ENCODE measurements around the gene RSF1.

The RSF1 gene

DNA sequence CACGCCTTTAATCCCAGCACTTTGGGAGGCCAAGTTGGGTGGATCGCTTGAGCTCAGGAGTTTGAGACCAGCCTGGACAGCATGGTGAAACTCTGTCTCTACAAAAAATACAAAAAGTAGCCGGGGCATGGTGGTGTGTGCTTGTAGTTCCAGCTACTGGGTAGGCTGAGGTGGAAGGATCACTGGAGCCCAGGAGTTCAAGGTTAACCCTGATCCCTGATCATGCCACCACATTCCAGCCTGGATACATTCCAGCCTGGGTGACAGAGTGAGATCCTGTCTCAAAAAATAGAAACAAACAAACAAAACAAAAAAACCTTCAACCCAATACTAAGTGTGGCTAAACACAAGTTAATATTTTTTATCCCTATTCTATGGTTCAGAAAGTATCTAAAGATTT lies 116.5 kb downstream of the RSF1 start:
- H3K9me3 ChIP-seq (ENCODE audit: control insufficient read depth in 1 of 2, low read length in 2 of 2): no peaks in the 10 kb centered on the region
- H3K4me3 ChIP-seq (ENCODE audit: low read depth in 1 of 2, low read length in 2 of 2): no peak overlapping the region
- no peaks in the 10 kb centered on the region for H3K36me3 ChIP-seq (ENCODE audit: control insufficient read depth in 1 of 2, insufficient read depth in 2 of 2, low read length in 2 of 2)
- no peaks in the 10 kb centered on the region for H3K27me3 ChIP-seq (ENCODE audit: control insufficient read depth in 1 of 2, insufficient read depth in 2 of 2, low read length in 2 of 2)
- no peak overlapping the region for H3K27ac ChIP-seq (ENCODE audit: low read depth, low read length)
- no peak overlapping the region for H3K9ac ChIP-seq (ENCODE audit: low read depth in 1 of 2, low read length in 2 of 2)
- no peaks in the 10 kb centered on the region for H3K4me1 ChIP-seq (ENCODE audit: control insufficient read depth in 1 of 2, insufficient read depth in 2 of 2, low read length in 2 of 2)

DNA sequence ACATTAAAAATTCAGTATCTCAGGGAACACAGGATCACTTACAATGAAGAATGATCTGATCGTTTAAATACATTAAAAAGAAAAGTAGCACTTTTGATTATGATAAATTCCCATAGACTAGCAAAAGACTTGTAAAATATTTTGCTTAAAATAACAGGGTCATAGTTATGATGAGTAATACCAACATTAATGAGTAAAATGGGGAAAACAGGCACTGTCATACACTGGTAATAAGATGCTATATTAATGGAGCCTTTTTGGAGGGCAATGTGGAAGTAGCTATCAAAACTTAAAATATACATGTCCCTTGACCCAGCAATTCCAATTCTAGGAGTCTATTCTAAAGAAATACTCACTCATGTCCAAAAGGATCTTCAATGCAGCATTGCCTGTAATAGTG lies 121.1 kb downstream of the RSF1 start:
- H3K27ac ChIP-seq (ENCODE audit: low read depth, low read length): no peak overlapping the region
- no peak overlapping the region for H3K4me3 ChIP-seq (ENCODE audit: low read depth in 1 of 2, low read length in 2 of 2)
- H3K36me3 ChIP-seq (ENCODE audit: control insufficient read depth in 1 of 2, insufficient read depth in 2 of 2, low read length in 2 of 2): peaks cover 8 to 13% of the 10 kb centered on the region in 2 donors
- H3K4me1 ChIP-seq (ENCODE audit: control insufficient read depth in 1 of 2, insufficient read depth in 2 of 2, low read length in 2 of 2): no peaks in the 10 kb centered on the region
- no peaks in the 10 kb centered on the region for H3K27me3 ChIP-seq (ENCODE audit: control insufficient read depth in 1 of 2, insufficient read depth in 2 of 2, low read length in 2 of 2)
- H3K9ac ChIP-seq (ENCODE audit: low read depth in 1 of 2, low read length in 2 of 2): no peak overlapping the region
- H3K9me3 ChIP-seq (ENCODE audit: control insufficient read depth in 1 of 2, low read length in 2 of 2): no peaks in the 10 kb centered on the region

DNA sequence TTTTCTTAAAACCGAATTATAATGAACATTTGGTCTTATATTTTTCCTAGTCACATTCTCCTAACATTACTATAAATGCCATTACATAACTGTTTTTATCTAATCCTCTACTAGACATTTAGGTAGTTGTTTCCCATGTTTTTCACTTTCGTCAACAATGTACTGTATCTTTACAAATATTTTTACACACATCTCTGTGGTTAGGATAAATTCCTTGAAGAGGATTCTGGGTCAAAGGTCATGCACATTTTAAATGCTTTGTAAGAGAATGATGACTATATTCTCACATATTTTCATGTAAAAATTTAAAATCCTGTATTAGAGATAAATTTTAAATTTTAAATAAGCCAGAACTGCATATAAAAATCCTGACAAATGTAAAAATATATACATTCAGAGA lies 121.6 kb downstream of the RSF1 start:
- H3K9ac ChIP-seq (ENCODE audit: low read depth in 1 of 2, low read length in 2 of 2): no peak overlapping the region
- H3K36me3 ChIP-seq (ENCODE audit: control insufficient read depth in 1 of 2, insufficient read depth in 2 of 2, low read length in 2 of 2): peaks cover 8 to 13% of the 10 kb centered on the region in 2 donors
- H3K9me3 ChIP-seq (ENCODE audit: control insufficient read depth in 1 of 2, low read length in 2 of 2): no peaks in the 10 kb centered on the region
- H3K27ac ChIP-seq (ENCODE audit: low read depth, low read length): no peak overlapping the region
- no peaks in the 10 kb centered on the region for H3K27me3 ChIP-seq (ENCODE audit: control insufficient read depth in 1 of 2, insufficient read depth in 2 of 2, low read length in 2 of 2)
- no peaks in the 10 kb centered on the region for H3K4me1 ChIP-seq (ENCODE audit: control insufficient read depth in 1 of 2, insufficient read depth in 2 of 2, low read length in 2 of 2)
- H3K4me3 ChIP-seq (ENCODE audit: low read depth in 1 of 2, low read length in 2 of 2): no peak overlapping the region

DNA sequence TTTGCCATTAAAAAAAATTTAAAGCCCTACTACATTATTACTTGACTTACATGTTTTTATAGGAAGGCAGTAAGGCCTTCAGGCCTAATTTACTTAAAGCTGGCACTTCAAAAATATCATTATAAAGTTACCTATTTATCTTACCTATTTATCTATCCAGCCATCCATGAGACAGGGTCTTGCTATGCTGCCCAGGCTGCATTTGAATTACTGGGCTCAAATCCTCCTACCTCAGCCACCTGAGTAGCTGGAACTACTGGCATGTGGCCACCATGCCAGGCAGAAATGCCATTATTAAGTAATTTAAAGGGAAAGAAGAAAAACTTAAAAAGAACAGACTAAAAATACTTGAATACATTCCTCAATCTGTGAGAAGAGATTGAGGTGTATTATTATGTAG lies 122.7 kb downstream of the RSF1 start:
- H3K4me1 ChIP-seq (ENCODE audit: control insufficient read depth in 1 of 2, insufficient read depth in 2 of 2, low read length in 2 of 2): no peaks in the 10 kb centered on the region
- peaks cover 8 to 13% of the 10 kb centered on the region in 2 donors for H3K36me3 ChIP-seq (ENCODE audit: control insufficient read depth in 1 of 2, insufficient read depth in 2 of 2, low read length in 2 of 2)
- no peaks in the 10 kb centered on the region for H3K27me3 ChIP-seq (ENCODE audit: control insufficient read depth in 1 of 2, insufficient read depth in 2 of 2, low read length in 2 of 2)
- H3K9me3 ChIP-seq (ENCODE audit: control insufficient read depth in 1 of 2, low read length in 2 of 2): no peaks in the 10 kb centered on the region
- no peak overlapping the region for H3K4me3 ChIP-seq (ENCODE audit: low read depth in 1 of 2, low read length in 2 of 2)
- H3K9ac ChIP-seq (ENCODE audit: low read depth in 1 of 2, low read length in 2 of 2): no peak overlapping the region
- H3K27ac ChIP-seq (ENCODE audit: low read depth, low read length): no peak overlapping the region

DNA sequence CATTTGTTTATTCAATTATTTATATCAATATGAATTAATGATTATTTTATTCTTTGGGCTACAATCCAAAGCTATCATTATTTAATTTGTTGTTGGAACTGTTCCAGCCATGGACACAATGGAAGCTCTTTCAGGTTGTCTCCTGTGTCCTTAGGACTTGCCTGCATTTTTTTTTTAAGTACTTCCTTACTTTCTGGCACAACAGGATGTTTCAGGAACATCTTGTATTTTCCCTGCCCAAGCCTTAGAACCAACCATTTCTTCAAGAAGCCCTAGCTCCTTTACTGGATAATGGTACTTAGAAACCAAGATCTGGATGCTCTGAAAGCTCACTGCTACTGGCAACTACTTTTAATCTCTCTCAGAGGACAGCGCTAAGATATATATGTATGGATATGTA lies 125.1 kb downstream of the RSF1 start:
- Histone ChIP-seq H3K27ac (ENCODE audit: low read depth, low read length) (no peak overlapping the region), H3K4me1 (ENCODE audit: control insufficient read depth in 1 of 2, insufficient read depth in 2 of 2, low read length in 2 of 2) (no peaks in the 10 kb centered on the region), H3K36me3 (ENCODE audit: control insufficient read depth in 1 of 2, insufficient read depth in 2 of 2, low read length in 2 of 2) (peaks cover 15 to 25% of the 10 kb centered on the region in 2 donors), H3K27me3 (ENCODE audit: control insufficient read depth in 1 of 2, insufficient read depth in 2 of 2, low read length in 2 of 2) (no peaks in the 10 kb centered on the region), H3K9me3 (ENCODE audit: control insufficient read depth in 1 of 2, low read length in 2 of 2) (no peaks in the 10 kb centered on the region), H3K9ac (ENCODE audit: low read depth in 1 of 2, low read length in 2 of 2) (no peak overlapping the region), H3K4me3 (ENCODE audit: low read depth in 1 of 2, low read length in 2 of 2) (no peak overlapping the region)

DNA sequence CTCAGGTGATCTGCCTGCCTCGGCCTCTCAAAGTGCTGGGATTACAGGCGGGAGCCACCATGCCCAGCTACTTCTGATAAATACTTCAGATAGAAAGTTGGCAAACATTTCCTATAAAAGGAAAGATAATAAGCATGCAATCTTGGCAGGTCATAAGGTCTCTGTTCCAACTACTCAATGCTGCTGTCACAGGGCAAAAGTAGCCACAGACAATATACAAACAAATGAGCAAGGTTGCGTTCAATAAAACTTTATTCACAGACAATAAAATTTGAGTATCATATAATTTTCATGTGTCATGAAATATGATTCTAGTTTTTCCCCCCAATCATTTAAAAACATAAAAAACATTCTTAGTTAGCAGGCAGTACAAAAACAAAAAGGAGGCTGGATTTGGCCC lies 129.9 kb downstream of the RSF1 start:
- no peak overlapping the region for H3K9ac ChIP-seq (ENCODE audit: low read depth in 1 of 2, low read length in 2 of 2)
- H3K4me3 ChIP-seq (ENCODE audit: low read depth in 1 of 2, low read length in 2 of 2): no peak overlapping the region
- no peaks in the 10 kb centered on the region for H3K9me3 ChIP-seq (ENCODE audit: control insufficient read depth in 1 of 2, low read length in 2 of 2)
- no peak overlapping the region for H3K27ac ChIP-seq (ENCODE audit: low read depth, low read length)
- H3K36me3 ChIP-seq (ENCODE audit: control insufficient read depth in 1 of 2, insufficient read depth in 2 of 2, low read length in 2 of 2): peaks cover 14 to 39% of the 10 kb centered on the region in 2 donors
- no peaks in the 10 kb centered on the region for H3K27me3 ChIP-seq (ENCODE audit: control insufficient read depth in 1 of 2, insufficient read depth in 2 of 2, low read length in 2 of 2)
- no peaks in the 10 kb centered on the region for H3K4me1 ChIP-seq (ENCODE audit: control insufficient read depth in 1 of 2, insufficient read depth in 2 of 2, low read length in 2 of 2)

DNA sequence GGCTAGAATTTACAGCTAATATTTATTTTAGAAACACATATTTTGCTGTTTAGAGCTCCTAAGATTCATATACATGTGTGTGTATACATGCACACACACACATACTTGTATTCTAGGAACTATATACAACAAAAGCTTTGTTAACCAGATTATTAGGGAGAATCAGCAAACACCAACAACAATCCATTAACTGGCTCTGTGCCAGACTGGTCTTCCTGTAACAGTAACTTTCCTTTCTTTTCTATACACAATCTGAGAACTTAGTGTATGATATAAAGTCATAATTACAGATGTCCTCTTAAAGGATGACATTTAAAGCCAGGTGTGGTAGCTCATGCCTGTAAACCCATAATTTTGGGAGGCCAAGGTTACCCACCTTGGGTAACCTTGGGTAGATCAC lies 133.4 kb downstream of the RSF1 start:
- no peak overlapping the region for H3K27ac ChIP-seq (ENCODE audit: low read depth, low read length)
- H3K4me1 ChIP-seq (ENCODE audit: control insufficient read depth in 1 of 2, insufficient read depth in 2 of 2, low read length in 2 of 2): no peaks in the 10 kb centered on the region
- no peaks in the 10 kb centered on the region for H3K27me3 ChIP-seq (ENCODE audit: control insufficient read depth in 1 of 2, insufficient read depth in 2 of 2, low read length in 2 of 2)
- H3K9me3 ChIP-seq (ENCODE audit: control insufficient read depth in 1 of 2, low read length in 2 of 2): no peaks in the 10 kb centered on the region
- H3K4me3 ChIP-seq (ENCODE audit: low read depth in 1 of 2, low read length in 2 of 2): no peak overlapping the region
- peaks cover 20 to 47% of the 10 kb centered on the region in 2 donors for H3K36me3 ChIP-seq (ENCODE audit: control insufficient read depth in 1 of 2, insufficient read depth in 2 of 2, low read length in 2 of 2)
- H3K9ac ChIP-seq (ENCODE audit: low read depth in 1 of 2, low read length in 2 of 2): no peak overlapping the region

DNA sequence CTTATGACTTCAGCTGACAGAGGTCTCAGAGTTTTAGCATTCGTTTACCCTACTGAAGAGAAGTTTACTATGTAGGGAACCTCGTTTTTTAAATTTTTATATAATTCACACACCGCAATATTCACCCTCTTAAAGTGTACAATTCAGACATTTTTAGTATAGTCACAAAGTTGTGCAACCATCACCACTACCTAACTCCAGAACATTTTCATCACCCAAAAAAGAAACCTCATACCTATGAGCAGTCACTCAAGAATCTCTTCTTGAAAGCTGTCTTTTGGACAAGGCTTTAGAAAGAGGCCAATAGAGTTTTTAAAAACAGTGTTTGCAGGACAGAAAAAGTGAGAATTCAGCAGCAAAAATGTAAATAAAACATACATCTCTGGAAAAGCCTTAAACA lies 143.4 kb downstream of the RSF1 start:
- Histone ChIP-seq H3K4me3 (ENCODE audit: low read depth in 1 of 2, low read length in 2 of 2) (no peak overlapping the region), H3K9me3 (ENCODE audit: control insufficient read depth in 1 of 2, low read length in 2 of 2) (no peaks in the 10 kb centered on the region), H3K36me3 (ENCODE audit: control insufficient read depth in 1 of 2, insufficient read depth in 2 of 2, low read length in 2 of 2) (peaks cover 17 to 61% of the 10 kb centered on the region in 2 donors), H3K9ac (ENCODE audit: low read depth in 1 of 2, low read length in 2 of 2) (no peak overlapping the region), H3K27me3 (ENCODE audit: control insufficient read depth in 1 of 2, insufficient read depth in 2 of 2, low read length in 2 of 2) (no peaks in the 10 kb centered on the region), H3K27ac (ENCODE audit: low read depth, low read length) (no peak overlapping the region), H3K4me1 (ENCODE audit: control insufficient read depth in 1 of 2, insufficient read depth in 2 of 2, low read length in 2 of 2) (no peaks in the 10 kb centered on the region)

DNA sequence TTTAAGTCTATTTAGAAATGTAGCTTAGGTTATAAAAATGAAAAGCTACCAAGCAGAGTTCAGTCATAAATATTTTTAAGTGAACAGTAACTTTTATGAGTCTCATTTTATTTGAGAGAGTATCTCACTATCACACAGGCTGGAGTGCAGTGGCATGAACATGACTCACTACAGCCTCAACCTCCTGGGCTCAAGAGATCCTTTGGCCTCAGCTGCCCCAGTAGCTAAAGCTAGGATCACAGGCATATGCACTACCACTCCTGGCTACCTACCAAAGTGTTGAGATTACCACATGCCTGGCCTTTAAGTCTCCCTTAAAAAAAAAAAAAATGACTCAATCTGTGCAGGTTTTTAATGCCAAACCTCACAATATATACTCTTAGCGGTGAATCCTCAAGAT lies 148.3 kb downstream of the RSF1 start:
- Histone ChIP-seq H3K9ac (ENCODE audit: low read depth in 1 of 2, low read length in 2 of 2) (no peak overlapping the region), H3K27me3 (ENCODE audit: control insufficient read depth in 1 of 2, insufficient read depth in 2 of 2, low read length in 2 of 2) (no peaks in the 10 kb centered on the region), H3K4me1 (ENCODE audit: control insufficient read depth in 1 of 2, insufficient read depth in 2 of 2, low read length in 2 of 2) (no peaks in the 10 kb centered on the region), H3K9me3 (ENCODE audit: control insufficient read depth in 1 of 2, low read length in 2 of 2) (no peaks in the 10 kb centered on the region), H3K4me3 (ENCODE audit: low read depth in 1 of 2, low read length in 2 of 2) (no peak overlapping the region), H3K27ac (ENCODE audit: low read depth, low read length) (no peak overlapping the region), H3K36me3 (ENCODE audit: control insufficient read depth in 1 of 2, insufficient read depth in 2 of 2, low read length in 2 of 2) (peaks cover 15 to 73% of the 10 kb centered on the region in 2 donors)

DNA sequence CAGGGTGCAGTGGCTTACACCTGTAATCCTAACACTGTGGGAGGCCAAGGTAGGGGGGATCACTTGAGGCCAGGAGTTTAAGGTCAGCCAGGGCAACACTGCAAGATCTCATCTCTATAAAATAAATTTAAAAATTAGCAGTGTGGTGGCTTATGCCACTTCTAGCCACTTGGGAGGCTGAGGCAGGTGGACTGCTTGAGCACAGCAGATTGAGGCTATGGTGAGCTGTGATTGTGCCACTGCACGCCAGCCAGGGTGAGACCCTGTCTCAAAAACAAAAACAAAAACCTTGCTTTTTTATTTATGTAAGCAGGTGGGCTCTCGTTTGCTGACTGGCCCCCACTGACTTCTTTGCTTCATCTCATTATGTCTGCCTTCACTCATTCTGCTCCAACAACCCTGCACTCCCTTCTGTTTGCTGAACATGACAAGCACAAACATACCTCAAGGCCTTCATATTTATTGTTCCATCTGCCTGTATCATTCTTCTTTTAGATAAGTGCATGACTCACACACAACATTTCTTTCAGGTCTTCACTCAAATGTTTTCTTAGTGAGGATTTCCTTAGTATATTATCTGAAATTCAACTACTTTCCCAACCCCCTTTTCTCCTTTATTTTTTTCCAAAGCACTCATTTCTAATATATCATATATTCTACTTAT lies 150.5 kb downstream of the RSF1 start:
- Histone ChIP-seq H3K9me3 (ENCODE audit: control insufficient read depth in 1 of 2, low read length in 2 of 2) (no peaks in the 10 kb centered on the region), H3K36me3 (ENCODE audit: control insufficient read depth in 1 of 2, insufficient read depth in 2 of 2, low read length in 2 of 2) (peaks cover 12 to 60% of the 10 kb centered on the region in 2 donors), H3K27ac (ENCODE audit: low read depth, low read length) (no peak overlapping the region)

DNA sequence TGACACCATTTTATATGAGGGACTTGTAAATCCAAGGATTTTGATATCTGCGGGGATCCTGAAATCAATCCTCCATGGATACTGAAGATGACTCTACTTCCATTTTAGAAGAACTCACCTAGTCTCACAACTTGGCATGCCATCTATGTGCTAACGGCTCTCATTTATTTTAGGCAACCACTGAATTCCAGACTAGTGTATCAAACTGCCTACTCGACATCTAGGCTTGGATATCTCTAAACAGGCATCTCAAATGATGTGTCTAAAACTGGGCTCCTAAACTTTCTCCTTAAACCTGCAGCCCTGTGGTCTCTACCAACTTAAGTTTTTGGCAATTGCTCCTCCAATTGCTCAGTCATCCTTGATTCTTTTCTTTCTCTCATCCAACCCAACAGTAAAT lies 151.8 kb downstream of the RSF1 start:
- peaks cover 11 to 53% of the 10 kb centered on the region in 2 donors for H3K36me3 ChIP-seq (ENCODE audit: control insufficient read depth in 1 of 2, insufficient read depth in 2 of 2, low read length in 2 of 2)
- H3K4me3 ChIP-seq (ENCODE audit: low read depth in 1 of 2, low read length in 2 of 2): no peak overlapping the region
- H3K9ac ChIP-seq (ENCODE audit: low read depth in 1 of 2, low read length in 2 of 2): no peak overlapping the region

More for the DNA sequence above, 150.5 kb downstream of the RSF1 start:
- Histone ChIP-seq H3K27me3 (ENCODE audit: control insufficient read depth in 1 of 2, insufficient read depth in 2 of 2, low read length in 2 of 2) (no peaks in the 10 kb centered on the region), H3K4me1 (ENCODE audit: control insufficient read depth in 1 of 2, insufficient read depth in 2 of 2, low read length in 2 of 2) (peaks cover 0 to 8% of the 10 kb centered on the region in 2 donors), H3K9ac (ENCODE audit: low read depth in 1 of 2, low read length in 2 of 2) (no peak overlapping the region), H3K4me3 (ENCODE audit: low read depth in 1 of 2, low read length in 2 of 2) (no peak overlapping the region)

More for the DNA sequence above, 151.8 kb downstream of the RSF1 start:
- Histone ChIP-seq H3K27ac (ENCODE audit: low read depth, low read length) (no peak overlapping the region), H3K27me3 (ENCODE audit: control insufficient read depth in 1 of 2, insufficient read depth in 2 of 2, low read length in 2 of 2) (no peaks in the 10 kb centered on the region), H3K4me1 (ENCODE audit: control insufficient read depth in 1 of 2, insufficient read depth in 2 of 2, low read length in 2 of 2) (peaks cover 0 to 8% of the 10 kb centered on the region in 2 donors), H3K9me3 (ENCODE audit: control insufficient read depth in 1 of 2, low read length in 2 of 2) (no peaks in the 10 kb centered on the region)
